K562 (cell line): ENCODE data around the gene MVP. TPM values are rescaled to one million over a fixed set of nuclear protein-coding genes. Genes with fewer than 3 reads are reported as not detected.

Source experiments
- ARID2 ChIP-seq: fragments of 450-650 bp; IDR thresholded peaks from 2 replicates; pipeline ENCODE4 v1.6.1; 2017; ENCODE audit warnings: antibody characterized with exemption, mild to moderate bottlenecking
- CREB1 ChIP-seq, 2 experiments: sonication (generic) in 1 of 2; formaldehyde crosslinking in 1 of 2; IDR thresholded peaks; 2 replicates each; pipeline versions ENCODE4 v1.6.1 to v1.8.0; 2012 to 2022; ENCODE audit warnings: inconsistent platforms in 1 of 2, mild to moderate bottlenecking in 1 of 2, missing genetic modification reagents in 1 of 2, moderate library complexity in 1 of 2
- DDX20 ChIP-seq: fragments of 450-650 bp; IDR thresholded peaks from 2 replicates; pipeline ENCODE4 v1.6.1; 2016; ENCODE audit warnings: missing genetic modification characterization, low read depth, mild to moderate bottlenecking, missing compliant biosample characterization, moderate library complexity
- ELF4 ChIP-seq: fragments of 450-650 bp; formaldehyde crosslinking; IDR thresholded peaks from 2 replicates; pipeline ENCODE4 v1.4.0; 2022; ENCODE audit warnings: missing genetic modification characterization
- GABPA ChIP-seq: fragments of 200-800 bp; sonication (Bioruptor generic); conservative IDR thresholded peaks from 2 replicates; pipeline ENCODE4 v1.6.1; 2016; ENCODE audit warnings: low read depth, missing genetic modification characterization, missing compliant biosample characterization
- HDAC1 ChIP-seq, 2 experiments: fragments of 450-650 bp; IDR thresholded peaks; 2 replicates each; pipeline ENCODE4 v1.6.1; 2016 to 2017; ENCODE audit warnings: inconsistent platforms in 1 of 2, mild to moderate bottlenecking in 1 of 2, moderate library complexity in 1 of 2
- HNRNPH1 ChIP-seq: fragments of 200-400 bp; formaldehyde crosslinking; optimal IDR thresholded peaks from 2 replicates; pipeline ENCODE3; 2017; ENCODE audit warnings: low read depth, mild to moderate bottlenecking, low read length, moderate library complexity
- IRF2 ChIP-seq: sonication (generic); formaldehyde crosslinking; IDR thresholded peaks from 2 replicates; pipeline ENCODE4 v1.8.1; 2022; ENCODE audit warnings: mild to moderate bottlenecking, missing genetic modification reagents
- MAFF ChIP-seq: IDR thresholded peaks from 2 replicates; pipeline ENCODE4 v1.6.1; 2012; ENCODE audit warnings: low read length, improper control_type of control experiment
- MBD2 ChIP-seq: sonication (generic); IDR thresholded peaks from 2 replicates; pipeline ENCODE4 v1.6.1; 2016; ENCODE audit warnings: low read depth, borderline replicate concordance
- MED1 ChIP-seq: sonication (generic); formaldehyde crosslinking; IDR thresholded peaks from 2 replicates; pipeline ENCODE4 v1.8.1; 2023; ENCODE audit warnings: missing genetic modification reagents, borderline replicate concordance
- MEIS2 ChIP-seq: fragments of 450-650 bp; IDR thresholded peaks from 2 replicates; pipeline ENCODE4 v1.6.1; 2014; ENCODE audit warnings: mild to moderate bottlenecking; ENCODE audit not compliant: partially characterized antibody
- MYBL2 ChIP-seq, 2 experiments: fragments of 450-650 bp in 1 of 2; sonication (generic) in 1 of 2; formaldehyde crosslinking in 1 of 2; IDR thresholded peaks; 2 replicates each; pipeline versions ENCODE4 v1.6.1 to v1.8.1; 2017 to 2022; ENCODE audit warnings: borderline replicate concordance in 1 of 2, inconsistent platforms in 1 of 2, low read depth in 1 of 2, mild to moderate bottlenecking in 1 of 2, missing genetic modification reagents in 1 of 2, moderate library complexity in 1 of 2
- NEUROD1 ChIP-seq: fragments of 150-350 bp; IDR thresholded peaks from 2 replicates; pipeline ENCODE4 v1.6.1; 2014; ENCODE audit warnings: borderline replicate concordance, low read length, low read depth; ENCODE audit not compliant: partially characterized antibody
- NFYB ChIP-seq: IDR thresholded peaks from 2 replicates; pipeline ENCODE4 v1.6.1; 2011; ENCODE audit warnings: mild to moderate bottlenecking, moderate library complexity; ENCODE audit not compliant: insufficient read length; ENCODE audit errors: extremely low read depth
- NUFIP1 ChIP-seq: fragments of 450-650 bp; IDR thresholded peaks from 2 replicates; pipeline ENCODE4 v1.6.1; 2018; ENCODE audit not compliant: partially characterized antibody
- POLR3A ChIP-seq: IDR thresholded peaks from 2 replicates; pipeline ENCODE4 v1.6.1; 2011; ENCODE audit warnings: borderline replicate concordance, mild to moderate bottlenecking, moderate library complexity; ENCODE audit not compliant: insufficient read length, insufficient read depth; ENCODE audit errors: extremely low read depth
- PREB ChIP-seq: sonication (generic); formaldehyde crosslinking; IDR thresholded peaks from 2 replicates; pipeline ENCODE4 v1.8.1; 2023; ENCODE audit warnings: mild to moderate bottlenecking, missing genetic modification reagents
- RFX1 ChIP-seq: fragments of 450-650 bp; IDR thresholded peaks from 2 replicates; pipeline ENCODE4 v1.6.1; 2016; ENCODE audit warnings: mild to moderate bottlenecking, moderate library complexity
- SP1 ChIP-seq: sonication (generic); formaldehyde crosslinking; IDR thresholded peaks from 2 replicates; pipeline ENCODE4 v1.8.1; 2022; ENCODE audit warnings: mild to moderate bottlenecking, missing genetic modification reagents
- STAG1 ChIP-seq: sonication (generic); formaldehyde crosslinking; IDR thresholded peaks from 2 replicates; pipeline ENCODE4 v1.5.0; 2020; ENCODE audit warnings: missing genetic modification reagents, borderline replicate concordance
- TSHZ1 ChIP-seq: fragments of 250-450 bp; sonication (Bioruptor Pico); IDR thresholded peaks from 2 replicates; pipeline ENCODE4 v1.4.0; 2020; ENCODE audit warnings: mild to moderate bottlenecking, moderate library complexity
- ZFP30 ChIP-seq: fragments of 250-450 bp; sonication (Bioruptor Pico); IDR thresholded peaks from 2 replicates; pipeline ENCODE4 v1.8.0; 2022; ENCODE audit warnings: moderate library complexity, mild to moderate bottlenecking, inconsistent platforms, borderline replicate concordance
- ZNF408 ChIP-seq: fragments of 250-450 bp; sonication (Bioruptor Pico); IDR thresholded peaks from 2 replicates; pipeline ENCODE4 v1.4.0; 2020; ENCODE audit warnings: low read depth, mild to moderate bottlenecking, moderate library complexity
- polyA plus RNA-seq, 8 experiments: library from polyadenylated mRNA; depleted of rRNA in 4 of 8; stranded (reverse) in 5 of 8; unstranded in 3 of 8; fragments of >200 nt; fragmentation: Nextera tagmentation in 2 of 8; fragmentation: Illumina TruSeq in 1 of 8; extraction: Ambion mirVana in 2 of 8; extraction: Trizol in 1 of 8; gene quantifications; 2 replicates each; pipeline versions ENCODE4 v1.2.1 to v1.2.3, GENCODE V29; 2011 to 2014; ENCODE audit warnings: inconsistent platforms in 1 of 8, missing spikeins in 1 of 8
- total RNA-seq, 7 experiments: library from RNA; depleted of rRNA in 6 of 7; stranded (reverse); fragments of >200 nt in 6 of 7; fragmentation: Illumina TruSeq in 2 of 7; extraction: Trizol in 2 of 7; gene quantifications; 2 replicates each; pipeline versions ENCODE4 v1.2.1 to v1.2.3, GENCODE V29; 2011 to 2021; ENCODE audit warnings: low replicate concordance in 1 of 7

Gene MVP
- total and polyA plus RNA-seq, 9 of the 15 experiments (the other 6 are each of a cell fraction or from before 2014, with no cell fraction given): 0.39 to 1.9 (median 0.76) TPM; not detected in 2

DNA sequence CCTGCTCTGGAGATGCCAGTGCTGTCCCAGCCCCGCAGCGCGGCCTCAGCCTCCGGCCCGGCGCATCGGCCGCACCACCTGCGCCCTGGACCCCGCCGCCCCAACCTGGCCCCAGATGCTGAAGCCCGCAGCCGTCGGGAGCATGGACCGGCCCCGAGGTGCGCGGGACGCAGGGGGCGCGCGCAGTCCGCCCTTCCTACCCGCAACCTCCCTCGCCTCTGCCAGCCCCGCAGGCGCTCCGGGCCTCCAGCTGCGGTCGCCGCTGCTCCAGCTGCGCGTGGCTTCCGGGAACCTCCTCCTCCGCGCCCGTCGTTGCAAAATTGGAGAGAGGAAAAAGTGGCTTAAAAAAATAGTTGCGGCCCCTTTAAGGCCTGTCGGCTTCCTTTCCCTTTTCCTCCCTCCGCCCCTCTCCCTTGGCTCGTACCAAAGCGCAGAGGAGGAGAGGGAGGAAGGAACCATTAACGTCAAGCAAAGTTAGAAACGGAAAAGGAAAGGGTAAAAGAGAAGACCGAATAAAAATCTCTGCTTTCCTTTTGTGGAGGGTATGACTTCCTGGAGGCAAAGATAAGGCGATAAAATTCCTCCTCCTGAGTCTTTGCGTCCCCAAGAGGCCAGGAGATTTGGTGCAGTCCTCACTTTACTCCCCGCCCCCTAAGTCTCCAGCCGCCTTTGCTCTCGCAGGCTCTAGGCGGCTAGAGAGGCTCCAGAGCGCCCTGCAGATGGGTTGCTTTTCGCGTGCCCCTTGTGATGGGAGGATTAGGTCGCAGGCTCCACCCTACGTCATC, 42.8 kb downstream of the MVP start, which contains the start of gene CDIPT (continued):
- TF ChIP-seq TSHZ1 (CRISPR knock-in tag) (no peak), ARID2 (no peak), NEUROD1 (peak; percentile 56), GABPA (tag) (peak; percentile 75), SP1 (peak; percentile 94), PREB (CRISPR knock-in tag) (no peak), MBD2 (peak; percentile 98), NUFIP1 (peak; percentile 95), ELF4 (CRISPR knock-in tag) (no peak), STAG1 (CRISPR knock-in tag) (peak; percentile 19; the same call in 1 of the 2 replicates), MED1 (CRISPR knock-in tag) (no peak), ZFP30 (CRISPR knock-in tag) (no peak), DDX20 (tag) (no peak), CREB1 (IDR thresholded peaks at IDR 0.05) (peak; percentile 83), CREB1 (CRISPR knock-in tag; IDR thresholded peaks at IDR 0.05) (peak; percentile 88), MEIS2 (no peak), HDAC1 (IDR thresholded peaks at IDR 0.05) (peak in 1 of 2 experiments; percentile 77; a peak in 2 of 4 replicates), MYBL2 (IDR thresholded peaks at IDR 0.05; ENCODE audit: low read depth) (no peak), MYBL2 (CRISPR knock-in tag; IDR thresholded peaks at IDR 0.05; ENCODE audit: borderline replicate concordance) (no peak), POLR3A (no peak), HNRNPH1 (no peak), IRF2 (no peak), NFYB (no peak), MAFF (peak; percentile 82), RFX1 (no peak), ZNF408 (CRISPR knock-in tag) (no peak)
